ENCODE data around the gene UCP2. TPM values are rescaled to one million over a fixed set of nuclear protein-coding genes. Genes with fewer than 3 reads are reported as not detected.

Gene UCP2
- total RNA-seq, 4 donors from 2014 or later, result 36.7 to 57.6 (median 39.6) TPM

DNA sequence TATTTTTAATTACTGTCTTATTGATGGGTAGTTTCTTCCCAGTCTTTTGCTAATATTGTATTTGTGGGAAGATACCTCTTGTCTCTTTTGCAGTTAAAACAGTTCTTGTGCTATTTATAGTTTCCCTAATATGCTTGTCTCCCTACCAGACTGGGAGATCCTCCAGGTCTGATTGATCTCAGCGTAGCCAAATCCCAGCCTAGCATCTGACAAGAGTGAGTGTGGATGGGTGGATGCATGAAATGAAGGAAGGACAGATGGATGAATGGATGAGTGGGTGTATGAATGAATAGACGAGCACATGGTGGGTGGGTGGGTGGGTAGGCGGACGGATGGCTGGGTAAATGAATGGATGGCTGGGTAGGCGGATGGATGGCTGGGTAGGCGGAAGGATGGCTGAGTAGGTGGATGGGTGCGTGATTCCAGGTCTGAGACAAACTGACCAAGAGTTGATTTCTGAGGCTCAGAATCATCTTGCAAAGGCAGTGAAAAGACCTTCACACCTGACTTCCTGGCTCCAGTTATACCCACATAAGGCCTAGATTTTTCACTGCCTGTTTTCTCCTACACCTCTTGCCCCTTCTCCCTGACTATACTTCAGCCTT, 20.4 kb downstream of the UCP2 start:
- Histone ChIP-seq H3K9me3 (no peaks in the 10 kb centered on the region), H3K4me3 (no peak overlapping the region), H3K27me3 (no peaks in the 10 kb centered on the region), H3K27ac (no peak overlapping the region), H3K36me3 (no peaks in the 10 kb centered on the region), H3K4me1 (peaks cover 0 to 10% (median 3%) of the 10 kb centered on the region in 4 donors)
- 80 to 83% methylated on average over 2 to 7 of the region's 7 CpGs for WGBS, 2 donors (ENCODE audit: low coverage in 1 of 2)
- in situ Hi-C loops (cut with MboI; ENCODE audit: low pct_ligation_motif_present in 1 of 4, low pct_unique_long_range_greater_than_20kb in 1 of 4, low sequenced_read_pairs in 3 of 4), result loop anchor here in 2 of 4 donors (25.0 kb wide), 2 partner anchors 125 to 600 kb away; no protein-coding TSS in a partner anchor
- no peak for TF ChIP-seq EP300 (IDR thresholded peaks at IDR 0.05; ENCODE audit: low read depth)
- TF ChIP-seq POLR2A (IDR thresholded peaks at IDR 0.05), result no peak
- TF ChIP-seq POLR2AphosphoS5 (IDR thresholded peaks at IDR 0.05), result no peak
- no peak for TF ChIP-seq CTCF (IDR thresholded peaks at IDR 0.05)
- DNase-seq, result no peak
- intact Hi-C loops (cut with DNase I; ENCODE audit: low total_unique reads), result loop anchor here (10.0 kb wide), 2 partner anchors 63 to 143 kb away; no protein-coding TSS in a partner anchor

DNA sequence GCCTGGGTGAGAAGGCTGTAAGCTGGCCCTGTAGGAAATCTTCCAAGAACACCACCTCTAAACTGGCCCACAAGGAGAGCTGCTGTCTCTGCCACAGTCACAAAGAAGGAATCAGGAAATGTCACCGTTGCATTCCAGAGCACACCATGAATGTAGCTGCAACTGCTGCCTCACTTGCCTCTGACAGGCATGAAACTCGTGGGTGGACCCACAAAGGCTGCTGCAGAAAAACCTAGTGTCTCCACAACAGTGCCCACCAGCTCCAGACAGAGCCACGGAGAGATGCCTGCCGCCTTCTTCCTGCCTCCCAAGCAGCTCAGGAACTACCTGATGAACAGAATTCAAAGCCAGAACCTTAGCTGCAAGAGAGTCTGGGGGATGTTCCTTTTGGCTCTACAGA, 21.3 kb downstream of the UCP2 start:
- no peak overlapping the region for H3K27ac ChIP-seq
- no peaks in the 10 kb centered on the region for H3K36me3 ChIP-seq
- in situ Hi-C loops (cut with MboI; ENCODE audit: low pct_ligation_motif_present in 1 of 4, low pct_unique_long_range_greater_than_20kb in 1 of 4, low sequenced_read_pairs in 3 of 4) (loop anchor here in 2 of 4 donors (25.0 kb wide), 2 partner anchors 126 to 601 kb away; no protein-coding TSS in a partner anchor), intact Hi-C loops (cut with DNase I; ENCODE audit: low total_unique reads) (loop anchor here (10.0 kb wide), 2 partner anchors 63 to 143 kb away; no protein-coding TSS in a partner anchor)
- H3K9me3 ChIP-seq, result no peaks in the 10 kb centered on the region
- 79% methylated on average over 4 of the region's 4 CpGs; no CpG with 5 or more reads in 1 of the 2 donors for WGBS, 2 donors (ENCODE audit: low coverage in 1 of 2)
- DNase-seq, result no peak
- H3K27me3 ChIP-seq, result no peaks in the 10 kb centered on the region
- no peak overlapping the region for H3K4me3 ChIP-seq
- TF ChIP-seq POLR2A (IDR thresholded peaks at IDR 0.05), result no peak
- TF ChIP-seq POLR2AphosphoS5 (IDR thresholded peaks at IDR 0.05), result no peak
- TF ChIP-seq EP300 (IDR thresholded peaks at IDR 0.05; ENCODE audit: low read depth), result no peak
- no peak for TF ChIP-seq CTCF (IDR thresholded peaks at IDR 0.05)
- peaks cover 0 to 10% (median 3%) of the 10 kb centered on the region in 4 donors for H3K4me1 ChIP-seq

- Histone ChIP-seq H3K9me3 (no peaks in the 10 kb centered on the region), H3K4me3 (no peak overlapping the region), H3K4me1 (no peaks in the 10 kb centered on the region), H3K36me3 (no peaks in the 10 kb centered on the region), H3K27ac (no peak overlapping the region), H3K27me3 (no peaks in the 10 kb centered on the region)
- TF ChIP-seq POLR2AphosphoS5 (IDR thresholded peaks at IDR 0.05), result no peak
- no peak for TF ChIP-seq EP300 (IDR thresholded peaks at IDR 0.05; ENCODE audit: low read depth)
- TF ChIP-seq POLR2A (IDR thresholded peaks at IDR 0.05), result no peak
- no peak for TF ChIP-seq CTCF (IDR thresholded peaks at IDR 0.05)
- no peak for DNase-seq
- 73 to 86% methylated on average over 8 to 18 of the region's 18 CpGs for WGBS, 2 donors (ENCODE audit: low coverage in 1 of 2)
- in situ Hi-C loops (cut with MboI; ENCODE audit: low pct_ligation_motif_present in 1 of 4, low pct_unique_long_range_greater_than_20kb in 1 of 4, low sequenced_read_pairs in 3 of 4) (loop anchor here in 2 of 4 donors (25.0 kb wide), 2 partner anchors 129 to 604 kb away; no protein-coding TSS in a partner anchor), intact Hi-C loops (cut with DNase I; ENCODE audit: low total_unique reads) (no loop called here)
Measured at GRCh38 chr11:73958521-73959141, 24.0 kb downstream of the UCP2 start.

DNA sequence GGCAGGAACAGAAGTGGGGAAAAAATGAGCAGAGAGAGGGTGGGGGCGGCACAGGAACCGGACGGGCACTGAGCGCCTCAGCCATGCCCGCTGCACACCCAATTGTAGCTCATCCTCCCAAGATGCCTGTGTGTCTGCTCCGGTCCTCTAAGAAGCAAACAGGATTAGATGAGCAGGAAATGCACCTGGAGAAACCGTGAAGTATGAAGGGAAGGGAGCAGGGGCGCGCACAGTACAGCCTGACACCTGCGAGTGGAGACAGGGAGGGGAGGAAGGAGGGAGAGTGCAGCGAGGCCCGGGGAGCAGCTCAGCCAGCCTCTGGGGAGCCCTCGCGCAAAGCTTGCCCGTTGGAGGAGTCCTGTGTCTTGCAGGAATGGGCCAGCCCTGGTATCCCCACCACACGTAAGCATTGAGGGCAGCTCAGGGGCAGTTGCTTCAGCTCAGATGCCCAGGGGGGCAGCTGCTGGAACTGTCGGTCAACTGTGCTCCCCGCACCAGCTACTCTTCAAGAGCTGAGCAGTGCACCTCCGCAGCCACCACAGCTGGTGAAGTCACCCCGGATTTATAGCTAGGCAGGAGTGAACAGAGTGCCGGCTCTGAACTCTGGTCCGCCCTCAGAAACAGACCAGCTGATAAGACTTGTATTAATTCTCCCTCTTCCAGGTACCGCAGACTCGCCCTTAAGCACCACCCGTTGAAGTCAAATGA, 24.8 kb downstream of the UCP2 start:
- H3K4me1 ChIP-seq, result no peaks in the 10 kb centered on the region
- WGBS, 2 donors (ENCODE audit: low coverage in 1 of 2), result 62% methylated on average over 25 of the region's 25 CpGs; no CpG with 5 or more reads in 1 of the 2 donors
- no peaks in the 10 kb centered on the region for H3K9me3 ChIP-seq
- H3K27me3 ChIP-seq, result no peaks in the 10 kb centered on the region
- DNase-seq, result no peak
- no peaks in the 10 kb centered on the region for H3K36me3 ChIP-seq
- H3K4me3 ChIP-seq, result no peak overlapping the region
- intact Hi-C loops (cut with DNase I; ENCODE audit: low total_unique reads), result no loop called here
- in situ Hi-C loops (cut with MboI; ENCODE audit: low pct_ligation_motif_present in 1 of 4, low pct_unique_long_range_greater_than_20kb in 1 of 4, low sequenced_read_pairs in 3 of 4), result loop anchor here in 2 of 4 donors (25.0 kb wide), 2 partner anchors 129 to 604 kb away; no protein-coding TSS in a partner anchor
- H3K27ac ChIP-seq, result no peak overlapping the region
- TF ChIP-seq POLR2A (IDR thresholded peaks at IDR 0.05) (no peak), POLR2AphosphoS5 (IDR thresholded peaks at IDR 0.05) (no peak), CTCF (IDR thresholded peaks at IDR 0.05) (no peak), EP300 (IDR thresholded peaks at IDR 0.05; ENCODE audit: low read depth) (no peak)

Data from transverse colon (tissue), 4 donors.